H9 (cell line): ENCODE results near the gene NANOG. TPM values are rescaled to one million over a fixed set of nuclear protein-coding genes. Genes with fewer than 3 reads are reported as not detected.

ENCODE experiments used
- DNase-seq: peaks from one replicate; pipeline ENCODE4 v3.0.0-alpha.2; 2017
- H2AFZ ChIP-seq: one replicate; pipeline ENCODE4 v1.6.1; 2013; ENCODE audit warnings: mild to moderate bottlenecking, low read length, control low read depth, moderate library complexity
- H2AK5ac ChIP-seq: 2 replicates; pipeline ENCODE4 v1.6.1; 2013; ENCODE audit warnings: low read length, control low read depth, mixed read lengths; ENCODE audit not compliant: insufficient read length
- H2BK120ac ChIP-seq: one replicate; pipeline ENCODE4 v1.6.1; 2013; ENCODE audit warnings: low read depth, mild to moderate bottlenecking, low read length, control low read depth, inconsistent platforms; ENCODE audit not compliant: poor library complexity, severe bottlenecking
- H2BK12ac ChIP-seq: 2 replicates; pipeline ENCODE4 v1.6.1; 2013; ENCODE audit warnings: low read length, control low read depth, mixed read lengths, low read depth; ENCODE audit not compliant: insufficient read length
- H2BK15ac ChIP-seq: 2 replicates; pipeline ENCODE4 v1.6.1; 2013; ENCODE audit warnings: low read depth, low read length, control low read depth
- H2BK20ac ChIP-seq: one replicate; pipeline ENCODE4 v1.6.1; 2013; ENCODE audit warnings: low read depth, mild to moderate bottlenecking, low read length, control low read depth, inconsistent platforms; ENCODE audit not compliant: poor library complexity, severe bottlenecking
- H2BK5ac ChIP-seq: 2 replicates; pipeline ENCODE4 v1.6.1; 2013; ENCODE audit warnings: low read length, control low read depth, mixed read lengths; ENCODE audit not compliant: insufficient read length
- H3K14ac ChIP-seq: 2 replicates; pipeline ENCODE4 v1.6.1; 2013; ENCODE audit warnings: low read length, control low read depth; ENCODE audit not compliant: insufficient read depth
- H3K18ac ChIP-seq: 2 replicates; pipeline ENCODE4 v1.6.1; 2013; ENCODE audit warnings: low read depth, mild to moderate bottlenecking, mixed read lengths, low read length, control low read depth; ENCODE audit not compliant: insufficient read length
- H3K23ac ChIP-seq: 2 replicates; pipeline ENCODE4 v1.6.1; 2013; ENCODE audit warnings: low read length, control low read depth, mixed read lengths, low read depth; ENCODE audit not compliant: insufficient read length
- H3K23me2 ChIP-seq: 2 replicates; pipeline ENCODE4 v1.6.1; 2013; ENCODE audit warnings: low read depth, mild to moderate bottlenecking, mixed read lengths, low read length, control low read depth; ENCODE audit not compliant: insufficient read length, poor library complexity, severe bottlenecking
- H3K27ac ChIP-seq: 2 replicates; pipeline ENCODE4 v1.5.1; 2013; ENCODE audit warnings: low read length, control low read depth, mixed read lengths, low read depth; ENCODE audit not compliant: insufficient read length
- H3K27me3 ChIP-seq: 2 replicates; pipeline ENCODE4 v1.6.1; 2013; ENCODE audit warnings: low read length, control low read depth, inconsistent platforms; ENCODE audit not compliant: insufficient read depth
- H3K4ac ChIP-seq: 2 replicates; pipeline ENCODE4 v1.6.1; 2013; ENCODE audit warnings: low read depth, mild to moderate bottlenecking, control low read depth, inconsistent platforms, low read length, moderate library complexity
- H3K4me1 ChIP-seq: 2 replicates; pipeline ENCODE4 v1.6.1; 2013; ENCODE audit warnings: low read length, control low read depth, inconsistent platforms; ENCODE audit not compliant: insufficient read depth
- H3K4me2 ChIP-seq: 2 replicates; pipeline ENCODE4 v1.6.1; 2013; ENCODE audit warnings: low read length, control low read depth, mixed read lengths; ENCODE audit not compliant: insufficient read length, insufficient read depth
- H3K56ac ChIP-seq: 2 replicates; pipeline ENCODE4 v1.6.1; 2013; ENCODE audit warnings: low read depth, mild to moderate bottlenecking, mixed read lengths, low read length, control low read depth; ENCODE audit not compliant: insufficient read length
- H3K79me1 ChIP-seq: 2 replicates; pipeline ENCODE4 v1.6.1; 2013; ENCODE audit warnings: low read depth, mild to moderate bottlenecking, moderate library complexity, low read length, control low read depth, inconsistent platforms; ENCODE audit not compliant: insufficient read depth, poor library complexity, severe bottlenecking
- H3K79me2 ChIP-seq: 2 replicates; pipeline ENCODE4 v1.6.1; 2013; ENCODE audit warnings: low read length, control low read depth, inconsistent platforms; ENCODE audit not compliant: insufficient read depth
- H3K9ac ChIP-seq: 2 replicates; pipeline ENCODE4 v1.6.1; 2013; ENCODE audit warnings: low read length, control low read depth, mixed read lengths; ENCODE audit not compliant: insufficient read length; ENCODE audit errors: extremely low read depth
- H3K9me3 ChIP-seq: one replicate; pipeline ENCODE4 v1.6.1; 2013; ENCODE audit warnings: low read depth, low read length, inconsistent platforms; ENCODE audit not compliant: control insufficient read depth
- H3T11ph ChIP-seq: one replicate; pipeline ENCODE4 v1.6.1; 2013; ENCODE audit warnings: mild to moderate bottlenecking, low read length, control low read depth, inconsistent platforms
- H4K20me1 ChIP-seq: one replicate; pipeline ENCODE4 v1.6.1; 2013; ENCODE audit not compliant: control insufficient read depth, insufficient read length, insufficient read depth
- H4K5ac ChIP-seq: 2 replicates; pipeline ENCODE4 v1.6.1; 2013; ENCODE audit warnings: low read depth, mild to moderate bottlenecking, mixed read lengths, low read length, control low read depth; ENCODE audit not compliant: insufficient read length
- H4K8ac ChIP-seq: replicated peaks from 2 replicates; pipeline ENCODE4 v1.6.1; 2013; ENCODE audit warnings: low read length, control low read depth, mixed read lengths, low read depth; ENCODE audit not compliant: insufficient read length
- H4K91ac ChIP-seq: 2 replicates; pipeline ENCODE4 v1.6.1; 2013; ENCODE audit warnings: low read depth, mild to moderate bottlenecking, moderate library complexity, mixed read lengths, low read length, control low read depth; ENCODE audit not compliant: insufficient read length
- H3K27ac Mint-ChIP-seq, 3 experiments: 2 replicates in 2 of 3; 3 replicates in 1 of 3; pipeline ENCODE4 v1.8.0; 2020 to 2021; ENCODE audit warnings: mixed read lengths in 3 of 3, mild to moderate bottlenecking in 1 of 3, moderate library complexity in 1 of 3
- H3K27me3 Mint-ChIP-seq: 2 replicates; pipeline ENCODE4 v1.8.0; 2021; ENCODE audit warnings: low read depth, mild to moderate bottlenecking, moderate library complexity, mixed read lengths
- H3K36me3 Mint-ChIP-seq, 3 experiments: 2 replicates in 2 of 3; 3 replicates in 1 of 3; pipeline ENCODE4 v1.8.0; 2020 to 2021; ENCODE audit warnings: low read depth in 3 of 3, mixed read lengths in 3 of 3; ENCODE audit not compliant: insufficient read depth in 1 of 3
- H3K4me1 Mint-ChIP-seq, 2 experiments: 2 replicates each; pipeline ENCODE4 v1.8.0; 2020; ENCODE audit warnings: mixed read lengths in 2 of 2
- H3K4me3 Mint-ChIP-seq, 2 experiments: 2 replicates in 1 of 2; 3 replicates in 1 of 2; pipeline ENCODE4 v1.8.0; 2020 to 2021; ENCODE audit warnings: mild to moderate bottlenecking in 2 of 2, mixed read lengths in 2 of 2, moderate library complexity in 1 of 2
- H3K9me3 Mint-ChIP-seq, 2 experiments: 2 replicates in 1 of 2; 3 replicates in 1 of 2; pipeline ENCODE4 v1.8.0; 2020; ENCODE audit warnings: mild to moderate bottlenecking in 2 of 2, mixed read lengths in 2 of 2, moderate library complexity in 1 of 2
- WGBS: extraction: QIAGEN DNeasy Blood & Tissue Kit; methylation state at CpG from one replicate; pipeline ENCODE4 v1.1.7; 2013; ENCODE audit warnings: missing lambda C conversion rate, low lambda C conversion rate, mixed read lengths; ENCODE audit not compliant: insufficient read length; ENCODE audit errors: extremely low coverage; 5-methylcytosine and 5-hydroxymethylcytosine counted together
- total RNA-seq: library from RNA; stranded (reverse); gene quantifications from 2 replicates; pipeline ENCODE4 v1.2.1, GENCODE V29; 2021
- TF ChIP-seq, protein P1 (sequence below): fragments of 200-600 bp; sonication (generic); conservative IDR thresholded peaks from 3 replicates; pipeline ENCODE4 v1.8.0; 2021; ENCODE audit warnings: antibody characterized with exemption, mild to moderate bottlenecking

Gene NANOG
- total RNA-seq, 1 experiment from 2014 or later: 199 TPM

DNA sequence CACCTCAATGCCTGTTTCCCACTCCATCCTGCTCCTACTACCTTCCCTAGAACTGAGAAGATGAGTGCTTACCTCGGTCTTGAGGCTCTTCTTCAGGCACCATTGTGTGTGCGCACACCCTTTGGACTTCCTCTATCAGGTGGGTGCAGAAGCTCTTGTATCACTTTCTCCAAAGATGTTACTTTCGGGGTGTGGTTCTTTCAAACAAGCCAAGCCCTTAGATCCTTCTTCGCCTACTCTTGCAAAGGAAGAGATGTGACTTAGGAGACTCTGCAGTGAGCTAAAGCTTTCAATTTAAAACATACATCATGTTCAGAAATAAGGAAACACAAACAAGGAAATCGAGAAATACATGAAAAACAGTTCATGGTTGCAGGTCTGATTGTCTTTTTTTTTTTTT, 42.0 kb upstream of the NANOG start, which contains the start of gene CLEC4C:
TSS of gene CLEC4C (minus strand) at position 130 of the 400 bp plus-strand sequence. CDS start at position 103, 27 bp downstream.
- Histone ChIP-seq H3K18ac (no peak within 1 kb of the TSS), H3K14ac (no peak within 1 kb of the TSS), H2AK5ac (no peak within 1 kb of the TSS), H3T11ph (no peak within 1 kb of the TSS), H2AFZ (no peak within 1 kb of the TSS), H3K9me3 (no peaks in the 10 kb centered on the region), H3K27ac (no peak within 1 kb of the TSS), H4K5ac (no peak within 1 kb of the TSS), H3K4me1 (no peaks in the 10 kb centered on the region), H3K56ac (no peak within 1 kb of the TSS), H3K23ac (no peak within 1 kb of the TSS), H4K91ac (no peak within 1 kb of the TSS), H3K27me3 (no peaks in the 10 kb centered on the region), H3K79me2 (no peaks in the 10 kb centered on the region), H4K8ac (no peak within 1 kb of the TSS), H3K4me2 (no peak within 1 kb of the TSS), H2BK5ac (no peak within 1 kb of the TSS), H3K79me1 (no peaks in the 10 kb centered on the region), H2BK120ac (no peak within 1 kb of the TSS), H2BK20ac (no peak within 1 kb of the TSS), H3K9ac (no peak within 1 kb of the TSS), H2BK12ac (no peak within 1 kb of the TSS), H3K4ac (no peak within 1 kb of the TSS), H2BK15ac (no peak within 1 kb of the TSS), H3K23me2 (no peaks in the 10 kb centered on the region), H4K20me1 (no peaks in the 10 kb centered on the region)
- peaks cover 15 to 24% of the 10 kb centered on the region in 2 experiments for H3K9me3 Mint-ChIP-seq
- DNase-seq: no peak
- WGBS: no CpG with 5 or more reads among the region's 5 CpGs
- H3K4me3 Mint-ChIP-seq: no peak within 1 kb of the TSS
- H3K36me3 Mint-ChIP-seq: peaks cover 0 to 22% (median 10%) of the 10 kb centered on the region in 3 experiments; a peak in 6 of 7 replicates
- TF ChIP-seq, protein P1, sequence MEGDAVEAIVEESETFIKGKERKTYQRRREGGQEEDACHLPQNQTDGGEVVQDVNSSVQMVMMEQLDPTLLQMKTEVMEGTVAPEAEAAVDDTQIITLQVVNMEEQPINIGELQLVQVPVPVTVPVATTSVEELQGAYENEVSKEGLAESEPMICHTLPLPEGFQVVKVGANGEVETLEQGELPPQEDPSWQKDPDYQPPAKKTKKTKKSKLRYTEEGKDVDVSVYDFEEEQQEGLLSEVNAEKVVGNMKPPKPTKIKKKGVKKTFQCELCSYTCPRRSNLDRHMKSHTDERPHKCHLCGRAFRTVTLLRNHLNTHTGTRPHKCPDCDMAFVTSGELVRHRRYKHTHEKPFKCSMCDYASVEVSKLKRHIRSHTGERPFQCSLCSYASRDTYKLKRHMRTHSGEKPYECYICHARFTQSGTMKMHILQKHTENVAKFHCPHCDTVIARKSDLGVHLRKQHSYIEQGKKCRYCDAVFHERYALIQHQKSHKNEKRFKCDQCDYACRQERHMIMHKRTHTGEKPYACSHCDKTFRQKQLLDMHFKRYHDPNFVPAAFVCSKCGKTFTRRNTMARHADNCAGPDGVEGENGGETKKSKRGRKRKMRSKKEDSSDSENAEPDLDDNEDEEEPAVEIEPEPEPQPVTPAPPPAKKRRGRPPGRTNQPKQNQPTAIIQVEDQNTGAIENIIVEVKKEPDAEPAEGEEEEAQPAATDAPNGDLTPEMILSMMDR: no peak
- H3K4me1 Mint-ChIP-seq: peaks cover 13 to 15% of the 10 kb centered on the region in 2 experiments; a peak in 2 of 4 replicates
- H3K27ac Mint-ChIP-seq: no peak within 1 kb of the TSS
- no peaks in the 10 kb centered on the region for H3K27me3 Mint-ChIP-seq
